RWPE1 (cell line): ENCODE measurements around the gene SMARCD2.
A peak's percentile ranks its signal among the peaks of the same experiment; 100 is the strongest.

Experiments
- CTCF ChIA-PET: fragments of 350-600 bp; sonication (Branson Sonifier 250); formaldehyde crosslinking; extraction: SDS; loops from one replicate; lab custom pipeline; 2021; lab: Yijun Ruan, JAX
- POLR2A ChIA-PET: fragments of 400-600 bp; formaldehyde crosslinking; extraction: SDS; loops from one replicate; lab custom pipeline; 2020; ENCODE audit warnings: antibody characterized with exemption; ENCODE audit not compliant: low non-redundant PET; lab: Yijun Ruan, JAX
- DNase-seq: peaks from one replicate; pipeline ENCODE4 v3.0.0; 2012; ENCODE audit warnings: low spot score
- H3K27ac ChIP-seq: fragments of 450-650 bp; 2 replicates; pipeline ENCODE4 v1.5.1; 2017
- TF ChIP-seq, protein P1 (sequence below): fragments of 450-650 bp; conservative IDR thresholded peaks from 2 replicates; pipeline ENCODE4 v1.5.1; 2017; ENCODE audit warnings: low read depth, mild to moderate bottlenecking

Gene SMARCD2

DNA sequence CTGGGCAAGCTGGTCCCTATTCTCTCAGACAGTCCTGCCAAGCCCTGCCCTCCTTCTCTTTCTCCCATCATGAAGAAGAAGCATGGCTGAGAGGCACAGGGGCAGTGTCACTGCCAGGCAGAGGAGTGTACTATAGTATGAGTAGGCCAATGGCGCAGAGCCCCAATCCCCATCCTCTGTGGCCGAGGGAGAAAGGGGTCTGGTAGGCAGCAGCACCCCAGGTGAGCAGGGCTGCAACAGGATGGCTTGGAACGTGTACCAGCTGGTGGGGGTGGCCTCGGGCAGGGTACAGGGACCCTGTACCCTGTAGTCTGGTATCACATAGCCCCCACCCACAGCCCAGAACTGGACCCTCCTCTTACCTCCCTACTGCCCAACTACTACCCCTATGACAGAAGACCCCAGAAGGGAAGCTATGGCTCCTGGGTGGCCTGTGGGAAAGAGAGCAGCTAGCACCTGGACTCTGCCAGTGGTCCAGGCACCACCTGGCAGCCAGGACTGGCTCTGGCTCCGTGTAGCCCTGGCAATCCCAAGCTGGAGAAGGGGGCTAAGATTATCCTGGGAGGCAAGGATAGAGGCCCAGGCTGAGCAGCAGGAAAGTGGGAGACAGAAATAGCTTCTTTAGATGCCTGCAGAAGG lies 4.4 kb downstream of the SMARCD2 start:
- H3K27ac ChIP-seq, result peak overlapping the region; percentile 93
- TF ChIP-seq, protein P1, sequence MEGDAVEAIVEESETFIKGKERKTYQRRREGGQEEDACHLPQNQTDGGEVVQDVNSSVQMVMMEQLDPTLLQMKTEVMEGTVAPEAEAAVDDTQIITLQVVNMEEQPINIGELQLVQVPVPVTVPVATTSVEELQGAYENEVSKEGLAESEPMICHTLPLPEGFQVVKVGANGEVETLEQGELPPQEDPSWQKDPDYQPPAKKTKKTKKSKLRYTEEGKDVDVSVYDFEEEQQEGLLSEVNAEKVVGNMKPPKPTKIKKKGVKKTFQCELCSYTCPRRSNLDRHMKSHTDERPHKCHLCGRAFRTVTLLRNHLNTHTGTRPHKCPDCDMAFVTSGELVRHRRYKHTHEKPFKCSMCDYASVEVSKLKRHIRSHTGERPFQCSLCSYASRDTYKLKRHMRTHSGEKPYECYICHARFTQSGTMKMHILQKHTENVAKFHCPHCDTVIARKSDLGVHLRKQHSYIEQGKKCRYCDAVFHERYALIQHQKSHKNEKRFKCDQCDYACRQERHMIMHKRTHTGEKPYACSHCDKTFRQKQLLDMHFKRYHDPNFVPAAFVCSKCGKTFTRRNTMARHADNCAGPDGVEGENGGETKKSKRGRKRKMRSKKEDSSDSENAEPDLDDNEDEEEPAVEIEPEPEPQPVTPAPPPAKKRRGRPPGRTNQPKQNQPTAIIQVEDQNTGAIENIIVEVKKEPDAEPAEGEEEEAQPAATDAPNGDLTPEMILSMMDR, result no peak
- POLR2A ChIA-PET, result interaction anchor here (0.6 to 1.0 kb wide), 2 partner anchors 10 to 61 kb away, joined by 3 to 5 read pairs; partner anchors contain the start of gene FTSJ3
- CTCF ChIA-PET, result interaction anchor here (1.7 kb wide), 1 partner anchor 11 kb away, joined by 12 read pairs; no protein-coding TSS in a partner anchor
- no peak for DNase-seq

DNA sequence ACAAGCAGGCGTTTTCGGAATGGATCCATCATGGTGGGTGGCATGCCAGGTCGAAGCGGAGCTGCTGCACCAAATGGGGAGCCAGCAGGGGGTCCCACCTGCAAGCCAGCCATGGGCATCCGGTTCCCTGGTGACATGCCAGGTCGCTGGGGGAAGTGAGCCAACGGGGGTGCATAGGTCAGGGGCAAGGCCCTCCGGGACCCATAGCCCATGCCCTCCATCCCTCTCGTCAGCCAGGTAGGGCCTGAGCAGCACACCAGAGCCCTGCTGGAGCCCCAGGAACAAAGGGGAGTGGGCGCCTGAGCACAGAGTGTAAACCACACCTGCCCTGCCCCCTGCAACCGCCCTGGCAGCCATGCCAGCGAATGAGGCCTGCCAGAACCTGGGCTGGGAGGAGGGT lies 5.0 kb downstream of the SMARCD2 start:
- TF ChIP-seq, protein P1, result no peak
- CTCF ChIA-PET, result interaction anchor here (1.0 kb wide), 1 partner anchor 11 kb away, joined by 3 read pairs; no protein-coding TSS in a partner anchor
- peak overlapping the region; percentile 93 for H3K27ac ChIP-seq
- DNase-seq, result no peak
- POLR2A ChIA-PET, result no interaction called here

DNA sequence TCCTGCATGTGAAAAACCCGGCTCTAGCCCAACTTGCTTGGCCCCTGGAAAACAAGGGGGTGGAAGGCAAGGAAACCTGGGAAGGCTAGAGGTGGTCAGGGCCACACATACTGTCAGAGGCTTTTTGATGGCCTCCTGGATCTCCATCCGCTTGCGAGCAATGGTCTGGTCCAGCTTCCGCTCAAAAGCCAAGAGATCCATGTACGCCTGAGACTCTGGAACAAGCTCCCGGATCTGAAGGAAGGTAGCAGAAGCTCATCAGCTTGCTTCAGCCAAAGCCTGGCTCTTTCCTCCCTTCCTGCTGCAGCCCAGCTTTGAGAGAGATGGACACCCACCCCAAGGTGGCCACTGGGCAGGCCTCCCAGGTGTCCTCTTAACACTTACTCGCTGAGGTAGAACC lies 5.7 kb downstream of the SMARCD2 start:
- ChIA-PET CTCF (interaction anchor here (1.0 kb wide), 1 partner anchor 12 kb away, joined by 3 read pairs; no protein-coding TSS in a partner anchor), POLR2A (no interaction called here)
- peak overlapping the region; percentile 93 for H3K27ac ChIP-seq

DNA sequence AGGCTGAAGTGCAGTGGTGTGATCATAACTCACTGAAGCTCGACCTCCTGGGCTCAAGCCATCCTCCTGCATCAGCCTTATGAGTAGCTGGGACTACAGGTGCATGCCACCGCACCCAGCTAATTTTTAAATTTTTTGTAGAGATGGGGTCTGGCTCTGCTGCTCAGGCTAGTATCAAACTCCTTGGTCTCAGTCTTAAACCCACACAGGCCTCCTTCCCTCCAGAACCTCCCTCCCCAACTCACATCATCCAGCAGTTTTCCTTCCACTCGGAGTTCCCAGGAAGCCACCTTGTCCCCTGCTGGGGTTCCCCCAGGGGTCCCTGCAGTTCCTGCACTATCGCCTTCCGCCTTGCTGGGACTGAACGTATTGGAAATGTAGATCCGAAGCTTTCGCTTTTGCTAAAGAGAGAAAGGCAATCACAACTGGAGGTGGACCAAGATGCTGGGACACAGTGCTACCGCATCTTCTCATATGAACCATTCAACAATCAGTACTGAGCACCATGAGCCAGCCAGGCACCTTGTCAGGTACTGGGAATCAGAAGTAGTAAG lies 7.2 kb downstream of the SMARCD2 start:
- CTCF ChIA-PET, result interaction anchor here (0.5 to 1.5 kb wide), 9 partner anchors 8 to 342 kb away, joined by 3 to 5 read pairs (median 4); no protein-coding TSS in a partner anchor
- H3K27ac ChIP-seq, result peak overlapping the region; percentile 63
- no peak for DNase-seq
- POLR2A ChIA-PET, result interaction anchor here (0.6 kb wide), 1 partner anchor 10 kb away, joined by 3 read pairs; no protein-coding TSS in a partner anchor
- TF ChIP-seq, protein P1, result peak; percentile 18; the same call in 1 of the 2 replicates

More for the DNA sequence above, 5.7 kb downstream of the SMARCD2 start:
- no peak for DNase-seq
- TF ChIP-seq, protein P1, result no peak

DNA sequence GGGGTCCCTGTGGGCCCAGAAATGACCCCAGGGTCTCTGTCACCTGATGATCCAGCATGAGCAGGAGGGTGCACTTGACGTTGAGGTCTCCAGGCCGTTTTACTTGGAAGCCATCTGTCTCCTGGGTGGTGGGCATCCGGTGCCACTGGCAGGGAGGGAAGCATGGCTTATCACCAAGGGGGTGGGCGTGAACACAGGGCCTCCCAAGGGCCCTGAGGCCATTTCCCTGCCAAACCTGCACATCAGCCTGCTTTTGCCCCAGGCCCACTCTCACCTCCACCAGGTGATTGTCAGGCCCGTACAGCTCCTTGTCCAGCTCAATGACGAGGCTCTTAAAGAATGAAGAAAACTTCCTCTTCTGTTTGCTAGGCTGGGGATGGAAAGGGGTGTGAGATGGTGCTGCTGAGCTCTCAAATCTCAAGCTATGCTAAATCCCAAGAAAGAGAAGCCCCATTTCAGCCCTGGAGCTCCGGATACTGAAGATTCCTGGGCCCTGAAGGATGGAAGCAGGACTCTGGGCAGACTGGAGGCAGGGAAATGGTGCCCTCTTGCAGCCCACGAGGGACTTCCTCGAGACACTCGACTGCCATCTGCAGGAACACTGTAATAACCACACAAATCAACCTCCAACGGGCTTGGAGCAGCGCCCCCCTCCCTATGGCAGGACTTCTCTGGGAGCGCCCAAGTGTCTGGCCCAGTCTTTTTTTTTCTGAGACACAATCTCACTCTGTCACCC lies 7.9 kb downstream of the SMARCD2 start:
- peak overlapping the region; percentile 63 for H3K27ac ChIP-seq
- TF ChIP-seq, protein P1, result peak; percentile 58
- CTCF ChIA-PET, result interaction anchor here (0.6 to 1.5 kb wide), 11 partner anchors 9 to 407 kb away, joined by 3 to 5 read pairs (median 4); no protein-coding TSS in a partner anchor
- peak; percentile 49 for DNase-seq
- POLR2A ChIA-PET, result no interaction called here
